Non-pigmented ciliary epithelial cell (primary cell): ENCODE results near the gene ACAN.

Experiments
- DNase-seq: peaks from one replicate; pipeline ENCODE4 v3.0.0-alpha.2; 2010; ENCODE audit warnings: low read depth

Gene ACAN

GRCh38 chr15:88803241-88803919 is at the start of gene ACAN:
TSS of gene ACAN (plus strand) at chr15:88803436. CDS start at chr15:88836207, 32,771 bp downstream.
- no peak for DNase-seq

GRCh38 chr15:88756521-88756920 is 46.7 kb upstream of the ACAN start:
- no peak for DNase-seq

DNA sequence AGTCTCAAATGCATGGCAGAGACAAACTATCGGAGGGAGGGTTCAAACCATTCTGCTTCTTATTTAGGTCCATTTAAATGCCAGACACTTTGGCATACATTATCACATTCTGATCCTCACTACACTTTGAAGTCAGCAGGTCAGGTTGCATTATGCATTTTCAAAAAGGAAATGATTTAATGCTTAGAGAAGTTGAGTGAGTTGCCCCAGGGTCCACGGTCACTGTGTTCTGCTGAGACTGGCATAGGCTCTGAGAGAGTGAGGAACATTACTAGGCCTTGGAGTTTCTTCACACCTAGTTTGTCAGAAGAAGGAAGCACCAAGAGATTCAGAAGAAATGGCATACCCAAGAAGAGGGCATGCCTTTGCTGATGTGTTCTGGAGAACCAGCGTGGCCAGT is 46.3 kb upstream of the ACAN start:
- no peak for DNase-seq

GRCh38 chr15:88759872-88760271 is 43.4 kb upstream of the ACAN start:
- no peak for DNase-seq

- DNase-seq = no peak
Measured at GRCh38 chr15:88764448-88764847, 38.8 kb upstream of the ACAN start.

DNA sequence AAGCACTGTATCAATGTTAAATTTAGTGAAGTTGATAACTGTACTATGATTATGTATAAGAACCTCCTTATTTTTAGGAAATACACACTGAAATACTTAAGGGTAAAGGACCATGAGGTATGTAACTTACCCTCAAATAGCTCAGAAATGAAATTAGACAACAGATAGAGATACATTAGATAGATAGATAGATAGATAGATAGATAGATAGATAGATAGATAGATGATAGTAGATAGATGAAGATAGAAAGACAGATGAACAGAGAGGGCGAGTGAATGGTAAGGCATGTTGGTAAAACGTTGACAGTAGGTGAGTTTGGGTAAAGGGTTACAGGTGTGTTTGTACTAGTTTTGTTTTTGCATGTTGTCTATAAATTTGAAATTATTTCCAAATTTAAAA is 38.0 kb upstream of the ACAN start:
- DNase-seq = no peak

DNA sequence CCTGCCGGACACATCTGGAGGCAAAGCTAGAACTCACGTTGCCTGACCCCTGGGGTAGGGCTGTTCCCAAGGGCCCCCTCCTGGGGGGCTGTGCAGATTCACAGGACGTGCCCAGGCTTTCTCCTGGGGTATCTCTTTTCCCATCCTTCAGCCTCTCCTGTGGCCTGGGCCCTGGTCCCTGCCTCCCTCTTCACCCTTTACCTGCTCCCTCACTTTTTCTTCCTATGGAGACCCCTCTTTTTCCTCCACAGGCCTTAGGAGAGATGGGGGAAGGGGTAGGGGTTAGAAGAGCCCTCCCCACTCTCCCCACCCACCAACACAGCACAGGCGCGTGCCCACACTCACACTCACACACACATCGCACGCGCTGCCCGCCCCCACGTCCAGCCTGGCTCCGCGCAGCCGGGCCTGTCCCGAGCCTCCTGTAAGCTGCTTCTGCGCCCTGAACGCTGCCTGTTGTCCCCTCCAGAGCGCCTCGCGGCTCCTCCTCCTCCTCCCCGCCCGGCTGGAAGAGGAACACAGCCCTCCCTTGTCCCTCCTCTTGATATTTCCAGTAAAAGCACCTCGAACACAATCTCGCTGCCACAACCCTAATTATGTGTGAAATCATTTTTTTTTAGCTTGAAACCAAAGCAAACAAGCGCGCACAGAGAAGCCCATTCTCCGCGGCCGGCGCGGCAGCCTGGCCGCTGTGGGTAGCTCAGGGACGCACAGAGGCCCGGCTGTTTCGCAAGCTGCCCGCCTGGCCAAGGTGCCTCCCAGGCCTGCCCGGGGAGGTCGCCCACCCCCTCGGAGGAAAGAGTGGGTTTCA is 33.9 kb upstream of the ACAN start:
- DNase-seq = no peak

DNA sequence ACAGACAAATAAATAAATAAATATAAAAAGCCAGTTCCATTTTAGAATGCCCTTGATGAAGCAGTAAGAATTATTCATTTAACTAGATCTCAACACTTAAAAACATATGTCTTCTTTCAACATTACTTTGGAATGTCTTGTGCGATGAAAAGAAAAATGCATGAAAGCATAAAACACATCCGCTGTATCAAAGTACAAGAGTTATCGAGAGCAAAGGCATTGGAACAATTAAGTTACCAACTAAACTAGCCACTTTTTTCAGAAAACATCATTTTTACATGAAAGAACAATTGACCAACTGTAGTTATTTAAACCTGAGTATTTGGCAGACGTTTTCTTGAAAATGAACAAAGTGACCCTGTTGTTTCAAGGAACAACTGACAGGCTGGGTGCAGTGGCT is 27.5 kb upstream of the ACAN start:
- no peak for DNase-seq

- no peak for DNase-seq
Measured at GRCh38 chr15:88776646-88777045, 26.6 kb upstream of the ACAN start.

DNA sequence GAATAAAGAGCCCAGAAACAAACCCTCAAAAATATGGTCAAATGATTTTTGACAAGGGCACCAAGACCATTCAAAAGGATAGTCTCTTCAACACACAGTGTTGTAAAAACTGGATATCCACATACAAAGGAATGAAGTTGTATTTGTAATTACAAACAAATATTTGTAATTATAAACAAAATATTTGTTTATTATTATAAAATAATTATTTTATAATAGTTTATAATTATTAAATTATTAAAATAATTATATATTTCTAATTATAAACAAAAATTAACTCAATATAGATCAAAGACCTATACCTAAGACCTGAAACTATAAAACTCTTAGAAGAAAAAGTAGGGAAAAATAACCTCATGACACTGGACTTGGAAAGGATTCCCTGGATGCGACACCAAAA is 23.3 kb upstream of the ACAN start:
- no peak for DNase-seq

DNA sequence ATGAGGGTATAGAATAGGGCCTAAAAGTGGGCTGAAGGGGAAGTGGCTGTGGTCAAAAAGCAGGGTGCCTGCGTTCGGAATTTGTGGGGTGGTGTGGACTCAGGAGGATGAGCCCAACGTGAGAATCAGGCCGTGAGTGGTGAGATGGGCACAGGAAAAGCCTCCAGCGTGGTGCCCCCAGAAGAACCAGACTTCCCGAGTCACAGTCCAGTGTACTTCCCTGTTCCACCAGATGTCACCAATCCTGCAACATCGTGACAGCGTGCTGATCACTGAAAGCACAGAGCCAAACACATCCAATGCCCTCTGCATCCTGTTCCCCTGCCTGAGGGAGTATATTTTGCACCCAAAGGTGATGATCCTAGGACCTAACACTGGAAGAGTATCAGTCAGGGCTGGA is 20.8 kb upstream of the ACAN start:
- no peak for DNase-seq

DNA sequence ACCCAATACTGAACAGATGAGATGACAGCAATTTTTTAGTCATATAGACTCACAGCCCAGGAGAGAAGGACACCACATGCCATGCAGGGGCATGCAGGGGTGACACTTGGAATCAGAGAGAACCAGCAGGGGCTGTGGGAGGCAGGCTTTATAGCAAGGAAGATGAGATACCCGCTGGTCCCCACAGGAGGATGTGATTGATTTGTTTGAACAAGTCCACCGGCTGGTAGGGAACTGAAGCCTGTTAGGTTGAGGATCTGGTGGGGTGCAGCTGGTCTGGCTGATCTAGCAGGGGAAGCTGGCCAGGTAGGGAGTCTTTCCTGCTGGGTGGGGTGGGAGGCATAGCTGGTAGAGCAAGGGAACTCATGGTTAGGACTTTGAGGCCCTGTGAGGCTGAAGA is 18.0 kb upstream of the ACAN start:
- DNase-seq = no peak

GRCh38 chr15:88788036-88788435 is 15.2 kb upstream of the ACAN start:
- no peak for DNase-seq

DNA sequence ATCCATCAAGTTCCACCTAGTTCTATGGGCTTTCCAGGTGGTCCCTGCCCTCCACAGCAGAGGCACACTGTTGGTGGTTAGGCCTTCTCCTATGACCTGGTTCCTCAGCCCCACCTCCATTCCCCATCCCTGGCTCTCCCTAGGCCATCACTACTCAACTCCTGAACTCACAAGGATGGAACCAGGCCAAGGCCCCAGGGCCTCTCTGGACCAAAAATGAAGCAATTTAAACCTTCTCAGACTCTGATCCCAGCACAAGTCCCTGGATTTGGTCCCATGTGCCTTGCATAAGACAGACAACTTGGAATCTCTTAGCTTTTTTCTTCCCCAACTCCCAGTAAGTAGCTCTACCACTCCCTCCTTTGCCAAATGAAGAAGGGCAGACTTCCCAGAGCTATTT is 14.4 kb upstream of the ACAN start:
- DNase-seq = no peak

- DNase-seq = no peak
Measured at GRCh38 chr15:88790486-88790885, 12.8 kb upstream of the ACAN start.

DNA sequence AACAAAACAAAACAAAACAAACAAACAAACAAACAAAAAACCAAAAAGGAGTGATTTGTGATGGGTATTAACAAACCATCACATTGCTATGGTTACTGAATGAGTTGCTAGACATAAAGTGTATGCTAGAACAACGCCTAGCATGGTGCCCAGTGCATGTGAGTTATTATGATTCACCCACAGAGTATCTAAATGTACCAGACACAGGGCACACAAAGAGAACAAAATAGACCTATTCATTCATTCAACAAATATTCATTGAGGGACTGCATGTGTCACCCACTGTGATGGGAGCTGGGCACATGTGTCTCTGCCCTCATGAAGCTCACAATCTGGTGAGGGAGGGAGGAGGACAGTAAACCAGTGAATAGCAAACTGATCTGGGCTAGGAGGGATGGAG is 11.6 kb upstream of the ACAN start:
- no peak for DNase-seq

- DNase-seq = no peak
Measured at GRCh38 chr15:88792342-88793282, 10.6 kb upstream of the ACAN start.

DNA sequence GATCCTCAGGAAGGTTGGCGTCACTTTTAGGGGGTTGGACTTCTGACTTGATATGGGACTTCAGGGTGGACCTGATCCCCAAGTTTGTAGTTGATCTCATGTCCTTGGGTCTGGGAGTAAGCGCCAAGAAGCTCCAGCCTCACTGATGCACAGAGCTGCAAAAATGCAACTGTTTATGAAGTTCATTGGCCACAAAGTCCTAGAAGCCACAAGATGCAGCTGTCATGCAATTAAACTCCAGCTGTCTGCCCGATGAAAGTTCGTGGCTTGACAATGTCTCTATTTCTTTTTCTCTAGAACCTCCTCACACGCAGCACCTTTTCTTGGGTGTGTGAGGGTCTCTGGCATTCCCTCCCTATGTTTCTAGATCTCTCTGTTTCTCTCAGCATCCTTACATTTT is 9.2 kb upstream of the ACAN start:
- no peak for DNase-seq

DNA sequence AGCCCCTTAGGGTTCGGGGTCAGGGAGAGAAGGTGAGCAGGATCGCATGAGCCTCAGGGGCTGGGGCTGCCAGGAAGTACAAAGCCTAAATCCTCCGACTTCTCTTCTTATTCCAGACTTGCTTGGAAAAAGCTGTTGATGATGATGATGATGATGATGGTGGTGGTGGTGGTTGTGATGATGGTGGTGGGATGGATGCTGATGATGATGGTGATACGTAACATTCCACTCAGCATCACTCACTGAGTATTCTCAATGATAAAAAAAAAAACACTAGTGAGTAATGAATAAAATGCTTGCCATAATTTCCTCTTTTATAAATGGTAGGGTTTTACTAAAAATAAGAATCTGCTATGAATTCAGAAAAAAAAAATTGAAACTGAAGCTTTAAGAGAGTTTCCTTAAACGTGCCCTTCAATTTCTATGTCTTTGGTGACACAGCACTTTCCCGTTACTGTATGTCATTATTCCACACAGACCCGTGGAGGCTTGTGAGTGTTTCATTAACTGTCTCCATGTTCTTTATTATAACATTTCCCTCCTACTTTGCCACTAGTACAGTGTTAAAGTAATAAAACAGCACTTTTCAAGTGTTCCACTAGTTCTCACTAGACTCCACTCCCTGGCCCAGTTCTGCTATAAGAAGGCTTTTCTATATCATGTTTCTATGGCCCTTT is 5.4 kb upstream of the ACAN start:
- no peak for DNase-seq

DNA sequence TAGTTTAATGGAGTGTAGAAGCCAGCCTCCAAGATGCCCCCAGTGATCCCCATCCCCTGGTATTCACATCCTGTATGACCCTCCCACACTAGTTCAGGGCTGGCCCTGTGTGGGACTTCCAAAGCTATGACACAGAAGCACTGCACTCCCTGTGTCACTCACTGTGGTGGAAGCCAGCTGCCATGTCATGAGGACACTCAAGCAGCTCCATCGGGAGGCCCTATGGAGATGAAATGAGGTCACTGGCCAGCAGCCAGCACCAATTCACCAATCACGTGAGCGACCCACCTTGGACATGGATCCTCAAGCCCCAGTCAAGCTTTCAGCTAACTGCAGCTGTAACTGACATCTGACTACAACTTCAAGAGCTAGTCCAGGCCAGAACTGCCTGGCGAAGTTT is 3.9 kb upstream of the ACAN start:
- no peak for DNase-seq

GRCh38 chr15:88800026-88800425 is 3.2 kb upstream of the ACAN start:
- no peak for DNase-seq

- no peak for DNase-seq
Measured at GRCh38 chr15:88800738-88801137, 2.5 kb upstream of the ACAN start.
